ENCODE measurements around the gene CRHR1. TPM values are rescaled to one million over a fixed set of nuclear protein-coding genes. Genes with fewer than 3 reads are reported as not detected.

The CRHR1 gene
- total and polyA plus RNA-seq, 10 donors: 0.22 TPM; not detected in 9

DNA sequence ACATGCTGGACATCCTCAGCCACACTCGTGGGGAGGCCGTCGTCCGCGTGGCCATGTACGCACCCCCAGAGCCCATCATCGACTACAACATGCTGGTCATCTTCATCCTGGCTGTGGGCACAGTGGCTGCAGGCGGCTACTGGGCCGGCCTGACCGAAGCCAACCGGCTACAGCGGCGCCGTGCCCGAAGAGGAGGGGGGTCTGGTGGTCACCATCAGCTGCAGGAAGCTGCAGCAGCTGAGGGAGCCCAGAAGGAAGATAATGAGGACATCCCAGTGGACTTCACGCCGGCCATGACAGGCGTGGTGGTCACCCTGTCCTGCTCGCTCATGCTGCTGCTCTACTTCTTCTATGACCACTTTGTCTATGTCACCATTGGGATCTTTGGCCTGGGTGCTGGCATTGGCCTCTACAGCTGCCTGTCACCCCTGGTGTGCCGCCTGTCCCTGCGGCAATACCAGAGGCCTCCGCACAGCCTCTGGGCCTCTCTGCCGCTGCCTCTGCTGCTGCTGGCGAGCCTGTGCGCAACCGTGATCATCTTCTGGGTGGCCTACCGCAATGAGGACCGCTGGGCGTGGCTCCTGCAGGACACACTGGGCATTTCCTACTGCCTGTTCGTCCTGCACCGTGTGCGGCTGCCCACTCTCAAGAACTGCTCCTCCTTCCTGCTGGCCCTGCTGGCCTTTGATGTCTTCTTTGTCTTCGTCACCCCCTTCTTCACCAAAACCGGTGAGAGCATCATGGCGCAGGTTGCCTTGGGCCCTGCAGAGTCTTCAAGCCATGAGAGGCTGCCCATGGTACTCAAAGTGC lies 61.5 kb downstream of the CRHR1 start:
- no peaks in the 10 kb centered on the region for H3K36me3 ChIP-seq
- WGBS, 5 donors: 86 to 95% (median 89%) methylated on average over 19 to 35 of the region's 35 CpGs
- peak; percentile 51 for DNase-seq
- intact Hi-C loops (cut with DNase I; ENCODE audit: low total_unique reads): no loop called here
- TF ChIP-seq POLR2A (IDR thresholded peaks at IDR 0.05) (no peak), POLR2AphosphoS5 (IDR thresholded peaks at IDR 0.05) (no peak)
- TF ChIP-seq, protein P1, sequence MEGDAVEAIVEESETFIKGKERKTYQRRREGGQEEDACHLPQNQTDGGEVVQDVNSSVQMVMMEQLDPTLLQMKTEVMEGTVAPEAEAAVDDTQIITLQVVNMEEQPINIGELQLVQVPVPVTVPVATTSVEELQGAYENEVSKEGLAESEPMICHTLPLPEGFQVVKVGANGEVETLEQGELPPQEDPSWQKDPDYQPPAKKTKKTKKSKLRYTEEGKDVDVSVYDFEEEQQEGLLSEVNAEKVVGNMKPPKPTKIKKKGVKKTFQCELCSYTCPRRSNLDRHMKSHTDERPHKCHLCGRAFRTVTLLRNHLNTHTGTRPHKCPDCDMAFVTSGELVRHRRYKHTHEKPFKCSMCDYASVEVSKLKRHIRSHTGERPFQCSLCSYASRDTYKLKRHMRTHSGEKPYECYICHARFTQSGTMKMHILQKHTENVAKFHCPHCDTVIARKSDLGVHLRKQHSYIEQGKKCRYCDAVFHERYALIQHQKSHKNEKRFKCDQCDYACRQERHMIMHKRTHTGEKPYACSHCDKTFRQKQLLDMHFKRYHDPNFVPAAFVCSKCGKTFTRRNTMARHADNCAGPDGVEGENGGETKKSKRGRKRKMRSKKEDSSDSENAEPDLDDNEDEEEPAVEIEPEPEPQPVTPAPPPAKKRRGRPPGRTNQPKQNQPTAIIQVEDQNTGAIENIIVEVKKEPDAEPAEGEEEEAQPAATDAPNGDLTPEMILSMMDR (IDR thresholded peaks at IDR 0.05 in 8 of 11, conservative IDR thresholded peaks at IDR 0.05 in 3 of 11): no peak
- H3K4me1 ChIP-seq: no peaks in the 10 kb centered on the region
- H3K27me3 ChIP-seq (replicated peaks in 1 of 7): peaks cover 0 to 10% (median 0%) of the 10 kb centered on the region in 7 donors
- H3K9me3 ChIP-seq: no peaks in the 10 kb centered on the region
- H3K4me3 ChIP-seq: no peak overlapping the region
- no peak overlapping the region for H3K27ac ChIP-seq

DNA sequence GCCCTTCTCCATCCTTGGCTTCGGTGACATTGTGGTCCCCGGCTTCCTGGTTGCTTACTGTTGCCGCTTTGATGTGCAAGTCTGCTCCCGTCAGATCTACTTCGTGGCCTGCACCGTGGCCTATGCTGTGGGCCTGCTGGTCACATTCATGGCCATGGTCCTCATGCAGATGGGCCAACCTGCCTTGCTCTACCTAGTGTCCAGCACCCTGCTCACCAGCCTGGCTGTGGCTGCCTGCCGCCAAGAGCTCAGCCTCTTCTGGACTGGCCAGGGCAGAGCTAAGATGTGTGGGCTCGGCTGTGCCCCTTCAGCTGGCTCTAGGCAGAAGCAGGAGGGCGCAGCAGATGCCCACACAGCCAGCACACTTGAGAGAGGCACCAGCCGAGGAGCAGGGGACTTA lies 62.1 kb downstream of the CRHR1 start:
- TF ChIP-seq, protein P1 (IDR thresholded peaks at IDR 0.05 in 8 of 11, conservative IDR thresholded peaks at IDR 0.05 in 3 of 11): no peak
- TF ChIP-seq POLR2AphosphoS5 (IDR thresholded peaks at IDR 0.05): no peak
- no peak for TF ChIP-seq POLR2A (IDR thresholded peaks at IDR 0.05)
- peak; percentile 58 for DNase-seq
- Histone ChIP-seq H3K4me1 (no peaks in the 10 kb centered on the region), H3K36me3 (no peaks in the 10 kb centered on the region), H3K27ac (no peak overlapping the region), H3K27me3 (replicated peaks in 1 of 7) (peaks cover 0 to 16% (median 0%) of the 10 kb centered on the region in 7 donors), H3K4me3 (no peak overlapping the region), H3K9me3 (no peaks in the 10 kb centered on the region)
- WGBS, 5 donors: 82 to 90% (median 88%) methylated on average over 8 to 10 of the region's 10 CpGs
- intact Hi-C loops (cut with DNase I; ENCODE audit: low total_unique reads): no loop called here

DNA sequence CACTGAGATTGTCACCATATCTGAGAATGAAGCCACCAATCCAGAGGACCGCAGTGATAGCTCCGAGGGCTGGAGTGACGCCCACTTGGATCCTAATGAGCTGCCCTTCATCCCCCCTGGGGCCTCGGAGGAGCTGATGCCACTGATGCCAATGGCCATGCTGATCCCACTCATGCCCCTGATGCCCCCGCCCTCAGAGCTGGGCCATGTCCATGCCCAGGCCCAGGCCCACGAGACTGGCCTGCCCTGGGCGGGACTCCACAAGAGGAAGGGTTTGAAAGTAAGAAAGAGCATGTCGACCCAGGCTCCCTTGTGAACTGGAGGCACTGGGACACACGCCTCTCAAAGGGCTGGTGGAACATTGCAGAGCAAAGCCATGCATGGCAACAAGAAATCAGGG lies 62.5 kb downstream of the CRHR1 start:
- 77 to 86% (median 79%) methylated on average over 6 to 9 of the region's 9 CpGs for WGBS, 5 donors
- intact Hi-C loops (cut with DNase I; ENCODE audit: low total_unique reads): no loop called here
- Histone ChIP-seq H3K36me3 (no peaks in the 10 kb centered on the region), H3K4me1 (no peaks in the 10 kb centered on the region), H3K4me3 (no peak overlapping the region), H3K27me3 (replicated peaks in 1 of 7) (peaks cover 0 to 20% (median 0%) of the 10 kb centered on the region in 7 donors), H3K27ac (no peak overlapping the region), H3K9me3 (no peaks in the 10 kb centered on the region)
- DNase-seq: no peak
- TF ChIP-seq POLR2AphosphoS5 (IDR thresholded peaks at IDR 0.05) (no peak), POLR2A (IDR thresholded peaks at IDR 0.05) (no peak)
- TF ChIP-seq, protein P1 (IDR thresholded peaks at IDR 0.05 in 8 of 11, conservative IDR thresholded peaks at IDR 0.05 in 3 of 11): no peak

DNA sequence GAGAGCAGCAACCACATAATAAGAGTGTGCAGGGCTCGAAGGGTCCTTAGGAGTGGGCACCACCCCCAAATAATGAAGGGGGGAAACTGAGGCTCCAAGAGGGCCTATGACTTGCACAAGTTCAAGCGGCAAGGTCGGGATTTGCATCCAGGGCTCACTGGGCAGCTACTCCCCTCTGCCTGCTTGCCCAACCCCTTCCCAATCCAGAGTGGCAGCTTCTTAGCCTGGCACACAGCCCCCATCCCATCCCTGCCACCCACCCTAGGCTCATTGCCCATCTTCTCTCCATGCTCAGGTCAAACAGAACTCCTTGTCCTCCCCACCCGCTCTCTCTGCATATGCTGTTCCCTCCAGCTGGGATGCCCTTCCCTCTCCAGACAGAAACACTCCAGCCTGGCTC lies 63.0 kb downstream of the CRHR1 start:
- intact Hi-C loops (cut with DNase I; ENCODE audit: low total_unique reads): no loop called here
- 77 to 94% (median 86%) methylated on average over 4 of the region's 4 CpGs for WGBS, 5 donors
- no peak for TF ChIP-seq POLR2A (IDR thresholded peaks at IDR 0.05)
- TF ChIP-seq, protein P1 (IDR thresholded peaks at IDR 0.05 in 8 of 11, conservative IDR thresholded peaks at IDR 0.05 in 3 of 11): no peak

More for the DNA sequence above, 63.0 kb downstream of the CRHR1 start:
- Histone ChIP-seq H3K27me3 (replicated peaks in 1 of 7) (peaks cover 0 to 25% (median 0%) of the 10 kb centered on the region in 7 donors), H3K36me3 (no peaks in the 10 kb centered on the region), H3K27ac (no peak overlapping the region), H3K4me3 (no peak overlapping the region), H3K4me1 (no peaks in the 10 kb centered on the region), H3K9me3 (no peaks in the 10 kb centered on the region)
- DNase-seq: peak; percentile 34

All from spleen (tissue), 11 donors.